Lower leg skin (tissue), 4 donors: ENCODE data around the gene HYAL1. TPM values are rescaled to one million over a fixed set of nuclear protein-coding genes. Genes with fewer than 3 reads are reported as not detected.

Source experiments
- DNase-seq, 2 donors: peaks; one replicate each; pipeline ENCODE4 v3.0.0-alpha.2; 2019; ENCODE audit warnings: low spot score in 2 of 2
- H3K4me3 ChIP-seq: fragments of 200-600 bp; sonication (generic); 2 replicates; pipeline ENCODE4 v1.5.1; 2017; ENCODE audit warnings: mild to moderate bottlenecking, low read depth; ENCODE audit not compliant: poor library complexity, severe bottlenecking
- POLR2A ChIP-seq, 2 donors: fragments of 450-650 bp; IDR thresholded peaks; one replicate each; pipeline ENCODE4 v1.6.1; 2016 to 2017; ENCODE audit warnings: antibody characterized with exemption in 2 of 2, mild to moderate bottlenecking in 1 of 2, moderate library complexity in 1 of 2
- WGBS, 2 donors: methylation state at CpG; one replicate each; pipeline ENCODE4 v1.1.5; 2018; 5-methylcytosine and 5-hydroxymethylcytosine counted together
- intact Hi-C: fragments of 100-400 bp; cut with DNase I; formaldehyde crosslinking; loops from one replicate; pipeline ENCODE4 v1.15.0; 2023; ENCODE audit warnings: low total_unique reads
- total RNA-seq, 4 donors: library from RNA; depleted of rRNA; stranded (reverse); fragments of >200 nt; gene quantifications; one replicate each; pipeline ENCODE4 v1.1.0, GENCODE V29; 2016
- TF ChIP-seq, protein P1 (sequence below), 3 donors: fragments of 450-650 bp; IDR thresholded peaks; one replicate each; pipeline ENCODE4 v1.5.1; 2016; ENCODE audit warnings: antibody characterized with exemption in 3 of 3, mild to moderate bottlenecking in 3 of 3, moderate library complexity in 2 of 3

Gene HYAL1
- total RNA-seq, 4 donors from 2014 or later = 16.7 to 35.5 (median 20.6) TPM

DNA sequence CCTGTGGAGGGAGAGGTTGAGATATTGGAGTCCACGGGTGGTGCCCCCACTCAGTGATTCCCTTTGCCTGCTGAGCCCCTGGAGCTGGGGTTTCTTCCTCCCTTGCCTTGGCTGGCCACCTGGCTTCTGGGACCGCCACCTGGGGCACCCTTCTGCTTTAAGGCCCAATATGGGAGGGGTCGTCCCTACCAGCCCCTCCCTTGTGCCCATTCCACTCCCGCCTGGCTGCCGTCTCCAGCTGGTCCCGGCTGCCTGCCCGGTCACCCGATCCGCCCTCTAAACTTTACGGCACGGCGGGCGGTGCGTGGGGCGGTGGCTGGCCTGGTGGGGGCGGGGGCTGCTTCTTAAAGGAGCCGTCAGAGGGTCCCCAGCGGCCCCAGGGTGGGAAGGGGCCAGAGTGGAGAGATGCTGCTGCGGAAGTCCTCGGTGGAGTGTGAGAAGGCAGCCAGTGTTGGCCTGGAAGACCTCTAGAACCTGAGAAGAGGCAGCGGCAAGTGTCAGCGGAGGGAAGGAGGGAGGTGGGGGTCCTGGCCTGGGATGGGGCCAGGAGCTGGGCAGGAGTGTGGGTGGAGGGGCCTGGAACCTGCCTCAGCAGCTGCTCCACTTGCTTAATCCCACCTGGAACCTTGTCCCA is 36.0 kb downstream of the HYAL1 start:
- intact Hi-C loops = no loop called here
- WGBS, 2 donors = 10 to 14% methylated on average over 22 of the region's 22 CpGs

DNA sequence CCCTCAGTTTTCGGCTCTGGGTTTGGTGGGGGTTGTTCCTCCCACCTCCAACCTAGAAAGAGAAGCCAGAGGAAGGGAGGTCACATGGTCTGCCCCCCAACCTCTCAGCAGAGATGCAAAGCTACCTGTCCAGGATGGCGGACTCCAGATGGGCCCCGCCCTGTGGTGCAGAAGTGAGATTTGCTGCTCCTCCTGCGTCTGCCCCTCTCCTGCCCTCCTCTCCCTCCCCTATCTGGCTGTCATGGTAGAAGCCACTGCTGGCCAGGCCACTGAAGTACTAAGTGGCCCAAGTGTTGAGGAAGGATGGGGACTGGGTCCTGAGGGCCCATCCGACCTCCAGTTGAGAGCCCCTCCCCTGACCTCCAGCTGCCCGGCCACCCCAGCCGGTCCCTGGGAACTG is 36.5 kb downstream of the HYAL1 start:
- TF ChIP-seq POLR2A (IDR thresholded peaks at IDR 0.05) = no peak
- TF ChIP-seq, protein P1, sequence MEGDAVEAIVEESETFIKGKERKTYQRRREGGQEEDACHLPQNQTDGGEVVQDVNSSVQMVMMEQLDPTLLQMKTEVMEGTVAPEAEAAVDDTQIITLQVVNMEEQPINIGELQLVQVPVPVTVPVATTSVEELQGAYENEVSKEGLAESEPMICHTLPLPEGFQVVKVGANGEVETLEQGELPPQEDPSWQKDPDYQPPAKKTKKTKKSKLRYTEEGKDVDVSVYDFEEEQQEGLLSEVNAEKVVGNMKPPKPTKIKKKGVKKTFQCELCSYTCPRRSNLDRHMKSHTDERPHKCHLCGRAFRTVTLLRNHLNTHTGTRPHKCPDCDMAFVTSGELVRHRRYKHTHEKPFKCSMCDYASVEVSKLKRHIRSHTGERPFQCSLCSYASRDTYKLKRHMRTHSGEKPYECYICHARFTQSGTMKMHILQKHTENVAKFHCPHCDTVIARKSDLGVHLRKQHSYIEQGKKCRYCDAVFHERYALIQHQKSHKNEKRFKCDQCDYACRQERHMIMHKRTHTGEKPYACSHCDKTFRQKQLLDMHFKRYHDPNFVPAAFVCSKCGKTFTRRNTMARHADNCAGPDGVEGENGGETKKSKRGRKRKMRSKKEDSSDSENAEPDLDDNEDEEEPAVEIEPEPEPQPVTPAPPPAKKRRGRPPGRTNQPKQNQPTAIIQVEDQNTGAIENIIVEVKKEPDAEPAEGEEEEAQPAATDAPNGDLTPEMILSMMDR (IDR thresholded peaks at IDR 0.05) = no peak
- no peak for DNase-seq
- WGBS, 2 donors = 54 to 72% methylated on average over 7 of the region's 7 CpGs
- H3K4me3 ChIP-seq = no peak overlapping the region
- intact Hi-C loops = no loop called here

More for the DNA sequence above, 36.0 kb downstream of the HYAL1 start:
- H3K4me3 ChIP-seq = peak overlapping the region; percentile 12
- no peak for TF ChIP-seq POLR2A (IDR thresholded peaks at IDR 0.05)
- TF ChIP-seq, protein P1 (IDR thresholded peaks at IDR 0.05) = no peak
- DNase-seq = no peak

DNA sequence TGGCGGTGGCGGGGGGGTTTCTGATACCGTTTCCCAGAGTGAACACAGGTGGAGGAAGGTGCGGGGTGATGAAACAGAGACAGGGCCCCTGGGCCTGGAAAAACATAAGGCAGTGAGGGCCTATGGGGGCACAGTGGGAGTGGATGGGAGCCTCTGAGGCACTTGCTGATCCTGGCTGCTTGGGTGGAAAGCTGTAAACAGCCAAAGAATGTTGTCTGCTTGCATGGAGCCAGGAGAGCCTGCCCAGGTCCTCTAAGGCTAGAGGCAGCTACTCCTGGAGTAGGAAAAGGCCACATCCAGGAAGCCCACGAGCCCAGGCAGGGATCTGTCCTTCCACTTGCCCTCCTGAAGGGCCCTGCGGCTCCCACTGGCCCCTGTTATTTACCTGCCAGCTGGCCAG is 37.4 kb downstream of the HYAL1 start:
- TF ChIP-seq, protein P1 (IDR thresholded peaks at IDR 0.05) = no peak
- no peak for TF ChIP-seq POLR2A (IDR thresholded peaks at IDR 0.05)
- intact Hi-C loops = no loop called here
- DNase-seq = no peak
- WGBS, 2 donors = 83 to 84% methylated on average over 6 of the region's 6 CpGs
- H3K4me3 ChIP-seq = no peak overlapping the region

DNA sequence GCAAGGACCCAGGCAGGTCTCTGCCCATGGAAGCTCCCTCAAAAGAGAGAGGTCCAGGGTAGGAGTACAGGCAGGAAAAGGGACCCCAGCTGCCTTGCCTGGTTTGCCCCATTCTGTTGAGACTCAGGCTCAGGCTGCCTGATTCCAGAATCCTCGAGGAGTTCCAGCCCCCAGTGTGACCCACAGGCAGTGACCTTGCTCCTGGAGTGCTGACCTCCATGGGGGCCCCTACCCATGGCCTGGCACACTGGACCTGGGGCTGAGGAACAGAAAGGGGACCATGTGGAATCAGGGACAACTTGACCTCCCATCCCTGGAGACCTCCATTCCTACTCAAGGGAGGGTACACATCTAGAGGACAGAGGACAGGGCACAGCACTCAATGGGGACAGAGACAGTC is 37.8 kb downstream of the HYAL1 start:
- 50 to 60% methylated on average over 1 of the region's 1 CpG for WGBS, 2 donors
- TF ChIP-seq POLR2A (IDR thresholded peaks at IDR 0.05) = no peak
- TF ChIP-seq, protein P1 (IDR thresholded peaks at IDR 0.05) = no peak
- H3K4me3 ChIP-seq = no peak overlapping the region
- intact Hi-C loops = no loop called here
- DNase-seq = no peak

DNA sequence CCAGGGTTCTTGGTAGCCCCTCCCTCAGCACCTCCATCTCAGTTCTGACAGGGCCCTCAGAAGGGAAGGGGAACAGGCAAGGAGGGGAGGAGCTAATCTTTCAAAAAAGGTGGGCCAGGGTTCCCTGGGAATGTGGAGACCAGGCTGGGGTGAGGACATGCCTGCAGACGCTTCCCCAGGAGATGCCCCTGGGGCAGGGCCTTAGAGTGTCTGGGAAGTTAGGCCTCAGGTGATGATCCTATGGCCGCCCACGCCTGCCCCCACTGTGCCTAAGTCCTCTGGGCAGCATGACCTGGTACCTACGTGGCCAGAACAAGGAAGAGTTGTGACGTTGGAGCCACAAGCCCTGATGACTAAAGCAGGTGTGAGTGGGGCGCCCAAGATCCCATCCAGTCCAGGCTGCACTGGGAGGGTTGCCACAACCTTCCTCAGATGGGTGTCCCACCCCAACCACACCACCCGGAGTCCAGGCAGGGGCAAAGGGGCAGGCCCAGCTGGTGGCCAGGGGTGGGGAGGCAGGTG is 38.3 kb downstream of the HYAL1 start:
- DNase-seq = no peak
- intact Hi-C loops = no loop called here
- WGBS, 2 donors = 58 to 80% methylated on average over 7 of the region's 7 CpGs
- no peak overlapping the region for H3K4me3 ChIP-seq
- TF ChIP-seq, protein P1 (IDR thresholded peaks at IDR 0.05) = no peak
- TF ChIP-seq POLR2A (IDR thresholded peaks at IDR 0.05) = no peak
